ENCODE data around the gene GREM2.

DNA sequence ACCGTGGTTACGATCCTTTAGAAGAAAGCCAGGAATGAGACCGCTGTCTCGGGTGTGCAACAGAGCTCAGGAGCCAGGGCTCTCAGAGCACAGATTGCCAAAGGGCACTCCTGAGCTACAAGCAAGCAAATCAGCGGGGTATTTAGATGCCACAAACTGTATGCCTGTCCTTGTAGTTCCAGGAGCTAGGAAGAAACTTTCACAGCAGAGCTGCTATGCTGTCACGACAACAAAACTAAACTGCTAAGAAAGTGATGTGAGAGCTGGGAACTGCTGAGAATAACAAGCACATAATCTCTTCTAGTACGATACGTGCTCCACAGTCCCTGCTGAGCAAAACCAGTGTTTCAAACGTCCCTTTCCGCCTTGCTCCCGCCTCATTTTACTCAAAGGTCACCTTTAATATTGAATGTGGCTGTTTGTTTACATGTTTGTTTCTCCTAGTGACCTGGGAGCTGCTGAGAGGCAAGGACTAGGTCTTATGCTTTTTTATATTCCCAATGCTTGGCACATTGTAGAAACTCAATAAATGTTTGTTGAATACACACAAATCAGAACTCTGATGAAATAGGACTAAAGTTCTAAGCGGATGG is 14.7 kb downstream of the GREM2 start:
- TF ChIP-seq, protein P1, sequence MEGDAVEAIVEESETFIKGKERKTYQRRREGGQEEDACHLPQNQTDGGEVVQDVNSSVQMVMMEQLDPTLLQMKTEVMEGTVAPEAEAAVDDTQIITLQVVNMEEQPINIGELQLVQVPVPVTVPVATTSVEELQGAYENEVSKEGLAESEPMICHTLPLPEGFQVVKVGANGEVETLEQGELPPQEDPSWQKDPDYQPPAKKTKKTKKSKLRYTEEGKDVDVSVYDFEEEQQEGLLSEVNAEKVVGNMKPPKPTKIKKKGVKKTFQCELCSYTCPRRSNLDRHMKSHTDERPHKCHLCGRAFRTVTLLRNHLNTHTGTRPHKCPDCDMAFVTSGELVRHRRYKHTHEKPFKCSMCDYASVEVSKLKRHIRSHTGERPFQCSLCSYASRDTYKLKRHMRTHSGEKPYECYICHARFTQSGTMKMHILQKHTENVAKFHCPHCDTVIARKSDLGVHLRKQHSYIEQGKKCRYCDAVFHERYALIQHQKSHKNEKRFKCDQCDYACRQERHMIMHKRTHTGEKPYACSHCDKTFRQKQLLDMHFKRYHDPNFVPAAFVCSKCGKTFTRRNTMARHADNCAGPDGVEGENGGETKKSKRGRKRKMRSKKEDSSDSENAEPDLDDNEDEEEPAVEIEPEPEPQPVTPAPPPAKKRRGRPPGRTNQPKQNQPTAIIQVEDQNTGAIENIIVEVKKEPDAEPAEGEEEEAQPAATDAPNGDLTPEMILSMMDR (conservative IDR thresholded peaks at IDR 0.05): no peak
- TF ChIP-seq ZFX (IDR thresholded peaks at IDR 0.05): no peak

Data from C4-2B (cell line).